ENCODE data around the gene PPP2R5A. TPM values are rescaled to one million over a fixed set of nuclear protein-coding genes. Genes with fewer than 3 reads are reported as not detected.

Gene PPP2R5A
- total and polyA plus RNA-seq, 2 of the 13 experiments (the other 11 are each of a cell fraction or from before 2014, with no cell fraction given), result 22.0 to 31.4 TPM

GRCh38 chr1:212284332-212284743, 872 bp upstream of the PPP2R5A start (continued):
- TF ChIP-seq ZNF503 (CRISPR knock-in tag; IDR thresholded peaks at IDR 0.05), result 0 out of 2 replicates have a peak, but pooled peaks have one; percentile 29
- TF ChIP-seq NPAS2 (CRISPR knock-in tag; IDR thresholded peaks at IDR 0.05; ENCODE audit: borderline replicate concordance), result no peak
- 0 out of 2 replicates have a peak, but pooled peaks have one; percentile 38 for TF ChIP-seq MTF2 (CRISPR knock-in tag; IDR thresholded peaks at IDR 0.05; ENCODE audit: borderline replicate concordance)
- TF ChIP-seq ZNF224 (CRISPR knock-in tag; IDR thresholded peaks at IDR 0.05), result no peak
- TF ChIP-seq LRRFIP1 (CRISPR knock-in tag; conservative IDR thresholded peaks at IDR 0.05), result no peak
- TF ChIP-seq MEIS2 (CRISPR knock-in tag; IDR thresholded peaks at IDR 0.05), result no peak
- no peak for TF ChIP-seq FOXP4 (CRISPR knock-in tag; IDR thresholded peaks at IDR 0.05)
- no peak for TF ChIP-seq PBX3 (CRISPR knock-in tag; IDR thresholded peaks at IDR 0.05; ENCODE audit: borderline replicate concordance)
- TF ChIP-seq, protein P1, sequence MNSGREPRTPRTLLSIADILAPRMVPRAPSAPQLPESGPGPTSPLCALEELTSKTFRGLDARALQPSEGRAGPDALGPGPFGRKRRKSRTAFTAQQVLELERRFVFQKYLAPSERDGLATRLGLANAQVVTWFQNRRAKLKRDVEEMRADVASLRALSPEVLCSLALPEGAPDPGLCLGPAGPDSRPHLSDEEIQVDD (CRISPR knock-in tag; IDR thresholded peaks at IDR 0.05; ENCODE audit: borderline replicate concordance), result no peak

Measured in HepG2 (cell line).